GM18517 (cell line): ENCODE measurements around the gene ITPRIP.

Source experiments
- ATAC-seq: cut with Tn5 transposase; IDR thresholded peaks from one replicate; pipeline ENCODE4 v1.9.1; 2021; ENCODE audit warnings: mild to moderate bottlenecking, moderate library complexity; ENCODE audit not compliant: unreplicated experiment

Gene ITPRIP

DNA sequence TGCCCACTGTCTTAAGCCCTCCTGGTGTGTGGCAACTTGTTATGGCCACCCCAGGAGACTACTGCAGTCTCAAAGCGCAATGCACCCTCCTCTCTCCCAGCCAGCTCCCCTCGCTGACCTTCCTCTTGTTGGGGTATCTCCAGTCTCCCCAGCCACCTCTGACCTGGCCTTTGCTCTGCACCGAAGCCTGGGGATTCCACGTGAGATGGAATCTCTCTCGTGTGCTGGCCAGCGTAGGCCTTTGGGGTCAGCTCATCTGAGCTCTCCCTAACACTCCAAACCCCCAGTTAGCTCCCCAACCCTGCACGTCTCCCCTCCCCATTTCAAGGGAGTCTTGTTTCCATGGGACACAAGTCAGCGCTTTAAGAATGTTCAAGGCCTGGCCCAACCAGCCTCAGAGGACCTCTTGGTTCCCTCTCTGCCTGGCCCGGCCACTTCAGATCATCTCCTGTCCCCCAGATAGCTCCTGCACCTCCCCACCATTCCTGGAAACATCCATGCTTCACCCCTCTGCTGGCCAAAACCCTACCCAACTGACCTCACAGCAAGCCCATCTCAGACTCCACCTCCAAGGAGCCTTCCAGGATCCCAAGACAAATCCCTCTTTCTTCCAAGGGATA is 11.2 kb downstream of the ITPRIP start:
- ATAC-seq: no peak

DNA sequence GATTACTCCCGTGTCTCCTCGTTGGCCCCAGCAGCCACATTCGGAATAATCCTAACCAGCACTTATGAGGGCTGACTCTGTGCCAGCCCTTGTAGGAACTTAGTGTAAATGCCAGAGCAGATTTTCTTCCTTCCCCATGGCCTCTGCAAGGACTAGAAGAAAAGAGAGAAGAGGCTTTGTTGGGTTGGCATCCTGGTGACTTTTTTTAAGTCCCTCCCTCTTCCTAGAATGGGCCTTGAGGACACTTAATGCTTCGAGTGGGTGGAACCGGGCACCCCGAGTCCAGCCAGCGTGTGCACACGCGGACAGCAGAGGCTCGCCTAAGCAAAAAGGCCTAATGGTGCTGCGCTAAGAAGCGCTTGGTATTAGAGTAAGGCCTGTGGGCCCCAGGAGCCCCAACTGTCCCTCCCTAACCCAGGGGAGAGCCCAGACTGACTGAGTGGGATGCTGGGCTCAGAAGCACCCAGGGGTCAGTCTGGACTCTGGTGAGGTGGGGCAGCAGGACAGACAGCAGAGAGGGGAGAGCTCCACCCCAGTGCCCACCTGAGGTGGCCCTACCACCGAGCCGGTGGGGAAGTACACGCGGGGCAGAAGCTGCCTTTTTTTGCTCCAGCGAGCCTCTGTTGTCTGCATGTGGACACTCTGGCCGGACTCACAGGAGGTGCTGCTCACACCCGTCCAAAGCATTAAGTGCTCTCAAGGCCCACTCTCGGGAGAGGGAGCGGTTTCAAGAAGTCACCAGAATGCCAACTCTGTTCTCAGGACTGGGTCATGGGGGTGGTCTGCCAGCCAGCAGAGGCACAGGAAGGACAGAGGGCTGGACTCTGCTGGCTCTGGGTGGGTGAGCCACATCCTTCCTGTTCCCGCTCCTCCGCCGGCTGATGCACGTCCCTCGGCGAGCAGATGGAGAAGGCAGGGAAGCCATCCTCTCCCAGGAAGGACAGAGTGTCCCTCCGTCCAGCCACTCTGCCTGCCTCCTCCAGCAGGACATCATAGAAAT is 12.5 kb downstream of the ITPRIP start:
- ATAC-seq: no peak

DNA sequence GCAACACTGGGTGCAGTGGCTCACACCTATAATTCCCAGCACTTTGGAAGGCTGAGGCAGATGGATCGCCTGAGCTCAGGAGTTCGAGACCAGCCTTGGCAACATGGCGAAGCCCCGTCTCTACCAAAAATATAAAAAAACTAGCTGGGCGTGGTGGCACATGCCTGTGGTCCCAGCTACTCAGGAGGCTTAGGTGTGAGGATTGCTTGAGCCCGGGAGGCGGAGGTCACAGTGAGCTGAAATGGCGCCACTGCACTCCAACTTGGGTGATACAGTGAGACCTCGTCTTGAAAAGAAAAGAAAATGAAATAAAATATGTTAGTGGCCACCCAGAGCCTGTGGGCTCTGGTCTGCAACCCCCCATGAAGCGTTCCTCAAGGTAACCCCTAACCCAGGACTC is 13.3 kb downstream of the ITPRIP start:
- ATAC-seq: no peak

DNA sequence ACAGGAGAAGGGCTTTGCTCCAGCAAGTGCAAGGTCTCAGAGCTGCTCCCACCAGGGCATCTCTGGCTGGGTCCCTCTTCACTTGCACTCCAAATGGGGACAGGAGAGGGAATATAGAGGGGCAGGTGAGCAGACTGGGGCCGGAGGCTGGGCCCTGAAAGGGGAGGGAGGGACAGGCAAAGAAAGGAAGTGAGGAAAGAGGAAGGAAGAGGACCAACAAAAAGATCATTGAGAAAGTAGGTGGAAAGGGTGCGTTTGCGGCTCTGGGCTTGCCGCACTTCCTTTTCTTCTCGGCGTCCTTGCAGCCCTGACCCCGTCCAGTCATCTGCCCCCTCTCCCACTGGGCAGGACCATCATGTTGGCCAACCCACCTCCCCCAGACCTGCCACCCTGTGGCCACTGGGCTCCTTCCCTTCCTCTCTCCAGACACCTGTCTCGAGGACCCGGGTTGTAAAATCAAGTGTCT is 14.0 kb downstream of the ITPRIP start:
- no peak for ATAC-seq

DNA sequence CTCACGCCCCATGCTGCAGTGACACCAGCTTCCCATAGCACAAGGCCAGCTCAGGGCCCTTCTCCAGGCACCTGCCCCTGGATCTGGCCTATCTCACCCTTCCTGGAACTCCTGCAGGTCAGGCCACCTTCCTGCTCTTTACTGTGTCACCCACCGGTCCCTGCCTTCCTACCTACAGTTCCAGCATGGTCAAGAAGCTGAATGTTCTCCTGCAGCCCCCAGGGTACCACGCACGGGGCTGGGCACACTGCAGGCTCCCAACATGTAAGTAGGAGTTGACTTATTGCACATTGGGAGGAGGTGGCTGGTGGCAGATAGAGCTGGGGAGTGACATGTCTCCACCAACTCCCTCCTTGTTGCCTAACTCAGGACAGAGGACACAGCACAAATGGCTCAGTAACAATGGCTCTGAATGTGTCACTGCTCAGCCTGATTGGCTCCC is 14.5 kb downstream of the ITPRIP start:
- ATAC-seq: no peak

DNA sequence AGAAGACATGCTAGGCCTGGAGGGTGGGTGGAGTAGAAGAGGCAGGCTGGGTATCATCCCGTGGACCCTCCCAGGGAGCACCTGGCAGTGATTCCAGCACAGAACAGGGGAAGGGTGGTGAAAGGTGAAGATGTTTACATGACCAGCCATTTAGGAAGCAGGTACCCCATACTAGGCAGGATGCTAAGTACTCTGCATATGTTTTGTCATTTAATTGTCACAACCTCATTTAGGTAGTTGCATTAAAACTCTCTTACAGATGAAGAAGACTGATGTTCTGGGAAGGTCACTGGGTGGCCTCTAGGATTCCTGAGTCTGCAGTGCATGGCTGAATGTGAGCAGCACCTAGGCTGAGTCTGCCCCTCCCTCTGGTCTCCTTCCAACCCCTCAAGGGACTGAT is 15.2 kb downstream of the ITPRIP start:
- ATAC-seq: no peak

DNA sequence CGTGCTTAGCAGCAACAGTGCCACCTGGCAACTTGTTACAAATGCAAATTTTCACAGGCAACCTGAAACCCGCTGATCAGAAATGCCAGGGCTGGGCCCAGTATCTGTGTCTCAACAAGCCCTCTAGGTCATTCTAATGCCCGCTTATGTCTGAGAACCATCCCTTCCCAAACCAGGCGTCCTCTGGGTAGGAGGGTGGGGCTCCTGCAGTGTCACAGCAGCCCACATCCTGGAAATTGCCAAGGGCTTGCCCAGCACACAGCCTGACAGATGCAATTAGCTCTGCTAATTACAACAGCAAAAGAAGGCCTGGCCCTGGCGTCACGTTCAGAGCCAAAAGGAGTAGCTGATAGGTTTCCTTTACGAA is 15.9 kb downstream of the ITPRIP start:
- ATAC-seq: peak; percentile 55

DNA sequence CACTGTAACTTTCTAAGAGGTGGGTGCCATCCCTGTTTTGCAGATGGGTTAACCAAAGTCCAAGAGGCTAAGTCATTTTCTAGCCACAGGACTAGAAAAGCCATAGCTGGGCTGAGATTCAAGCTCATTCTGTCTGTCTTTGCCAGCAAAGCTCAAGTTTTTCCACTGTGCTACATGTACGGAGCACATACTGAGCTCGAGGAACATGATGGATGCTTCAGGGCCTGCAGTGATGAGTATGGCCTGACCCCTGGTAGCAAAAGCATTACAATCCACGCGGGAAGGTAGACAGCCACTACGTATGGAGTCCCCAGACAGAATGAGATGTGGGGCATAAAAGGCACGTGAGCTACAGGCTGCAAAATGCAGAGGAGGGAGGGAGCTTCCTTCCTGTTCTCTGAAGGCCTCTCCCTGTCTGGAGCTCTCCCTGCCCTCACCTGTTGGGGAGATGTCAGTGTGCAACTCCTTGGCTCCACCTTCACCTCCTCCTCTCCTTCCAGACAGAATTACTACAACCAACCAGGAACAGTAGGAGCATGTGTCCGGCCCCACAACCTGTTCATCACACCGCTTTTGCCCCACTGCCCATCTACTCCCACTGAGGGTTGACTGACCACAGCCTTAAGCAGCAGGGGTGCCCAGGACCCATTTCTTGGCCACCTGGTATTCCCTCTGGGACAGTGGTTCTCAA is 16.4 kb downstream of the ITPRIP start:
- ATAC-seq: no peak

DNA sequence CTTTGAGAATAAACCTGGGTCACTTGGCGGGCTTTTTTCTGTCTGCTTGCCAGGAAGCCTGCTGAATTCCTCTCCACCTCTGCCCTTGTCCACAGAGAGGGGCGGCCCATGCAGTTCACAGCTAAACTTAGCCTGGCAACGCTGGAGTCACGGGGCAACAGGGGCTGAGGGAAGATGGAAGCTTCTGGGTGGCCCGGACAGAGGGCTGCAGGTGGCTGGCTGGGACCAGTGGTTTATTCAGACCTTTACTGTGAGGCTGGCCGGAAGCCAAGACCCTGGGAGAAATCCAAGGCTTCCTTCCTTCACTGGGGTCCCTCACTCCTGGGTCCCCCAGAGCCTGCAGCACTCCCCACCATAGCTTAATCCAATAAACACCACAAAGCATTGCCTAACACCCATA is 17.0 kb downstream of the ITPRIP start:
- no peak for ATAC-seq

DNA sequence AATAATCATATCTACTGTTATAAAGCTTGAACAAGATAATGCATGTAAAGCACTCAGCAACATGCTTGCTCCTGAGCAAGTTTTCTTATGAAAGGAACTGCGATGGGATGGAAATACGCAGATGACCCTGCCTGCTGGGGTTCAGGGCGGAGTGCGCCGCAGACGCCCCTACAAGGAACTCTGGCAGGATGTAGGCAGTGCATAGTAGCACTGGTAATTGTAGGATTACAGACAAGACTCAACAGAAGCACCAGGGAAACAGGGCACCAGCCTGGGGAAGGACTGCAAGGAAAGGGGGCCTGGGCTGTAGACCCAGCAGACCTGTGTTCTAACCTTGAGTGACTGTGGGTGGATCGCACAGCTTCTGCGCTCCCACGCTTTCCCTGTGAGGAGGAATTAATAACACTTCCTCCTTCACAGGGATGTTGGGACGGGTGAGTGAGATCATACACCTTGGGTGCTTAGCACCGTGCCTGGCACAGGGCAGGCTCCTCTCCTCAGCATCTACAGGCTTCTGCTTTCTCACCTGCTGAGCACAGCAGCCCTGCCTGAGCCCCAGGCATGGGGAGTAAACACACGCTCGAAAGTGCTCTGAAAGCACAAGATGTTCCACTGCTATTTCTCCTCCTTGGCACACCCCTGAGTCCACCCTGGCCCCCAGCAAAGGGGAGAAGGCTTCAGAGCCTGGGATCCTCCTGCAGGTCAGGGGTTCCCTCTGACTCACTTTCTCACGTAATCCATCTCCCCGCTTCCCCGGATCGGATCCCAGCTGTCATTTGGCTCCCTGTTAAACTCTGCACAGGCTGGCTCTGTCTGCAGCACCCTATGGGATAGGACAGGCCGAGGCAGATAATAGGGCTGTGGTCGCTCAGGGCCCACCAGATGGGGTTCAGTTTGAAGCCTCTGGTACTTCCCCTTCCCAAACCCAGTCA is 19.2 kb downstream of the ITPRIP start:
- ATAC-seq: no peak

DNA sequence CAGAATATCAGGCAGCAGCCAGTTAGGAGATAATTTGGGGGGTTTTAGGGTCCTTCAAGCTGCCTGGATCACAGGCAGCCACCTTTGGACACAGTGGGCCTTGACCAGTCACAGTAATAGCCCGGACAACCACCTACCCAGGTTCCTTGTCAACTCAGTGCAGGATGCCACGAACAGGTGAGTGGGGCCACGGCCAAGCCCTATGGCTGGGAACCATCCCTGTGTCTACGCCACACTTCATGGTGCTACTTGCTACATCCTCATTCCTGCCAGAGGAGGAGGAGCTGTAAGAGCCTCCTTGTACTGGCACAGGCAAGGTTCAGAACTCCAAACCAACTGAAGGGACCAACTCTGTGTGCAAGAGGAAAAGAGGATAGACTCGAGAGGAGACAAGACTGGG is 19.9 kb downstream of the ITPRIP start:
- ATAC-seq: no peak

DNA sequence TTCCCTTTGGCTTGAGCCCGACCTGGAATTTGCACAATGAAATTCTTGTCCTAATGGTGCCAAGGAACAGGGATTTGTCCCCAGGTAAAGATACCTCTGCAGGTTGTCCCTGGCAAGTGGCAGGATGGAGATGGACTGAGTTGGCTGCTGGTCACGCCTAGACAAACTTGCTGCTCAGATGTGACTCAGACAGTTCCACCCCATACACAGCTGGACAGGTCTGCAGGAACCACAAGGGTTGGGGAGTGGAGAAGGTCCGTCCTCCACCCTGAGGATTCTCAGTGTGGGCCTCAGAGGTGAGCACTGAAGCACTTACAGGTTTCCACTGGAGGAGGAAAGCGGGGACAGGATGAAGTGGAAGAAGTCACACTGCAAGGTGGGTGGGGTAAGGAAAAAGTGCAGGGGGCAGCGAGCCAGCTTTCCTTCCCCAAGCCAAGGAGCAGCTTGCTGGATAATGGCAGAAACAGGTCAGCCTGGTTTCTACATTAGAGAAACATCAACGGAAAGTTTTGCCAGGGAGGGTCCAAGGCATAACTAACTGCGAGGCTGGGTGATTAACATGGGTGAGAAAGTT is 20.5 kb downstream of the ITPRIP start:
- ATAC-seq: no peak

DNA sequence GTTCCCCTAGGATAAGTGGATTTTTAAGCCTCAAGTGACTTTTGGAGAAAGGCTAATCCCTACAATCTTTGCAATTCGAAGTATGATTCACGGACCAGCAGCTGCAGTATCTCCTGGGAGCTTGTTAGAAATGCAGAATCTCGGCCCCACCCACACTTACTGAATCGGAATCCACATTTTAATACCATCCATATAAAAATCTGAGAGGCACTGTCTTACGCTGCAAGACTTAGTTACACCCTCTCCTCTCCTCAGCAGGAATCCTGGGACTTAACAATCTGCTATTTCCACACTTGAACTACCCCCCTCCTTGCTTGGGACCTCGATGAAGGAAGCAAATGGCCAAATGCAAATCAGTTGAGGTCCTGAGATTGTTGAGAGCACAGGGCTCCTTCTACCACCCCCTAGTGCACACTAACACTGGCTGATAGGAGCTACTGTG is 21.0 kb downstream of the ITPRIP start:
- ATAC-seq: no peak

DNA sequence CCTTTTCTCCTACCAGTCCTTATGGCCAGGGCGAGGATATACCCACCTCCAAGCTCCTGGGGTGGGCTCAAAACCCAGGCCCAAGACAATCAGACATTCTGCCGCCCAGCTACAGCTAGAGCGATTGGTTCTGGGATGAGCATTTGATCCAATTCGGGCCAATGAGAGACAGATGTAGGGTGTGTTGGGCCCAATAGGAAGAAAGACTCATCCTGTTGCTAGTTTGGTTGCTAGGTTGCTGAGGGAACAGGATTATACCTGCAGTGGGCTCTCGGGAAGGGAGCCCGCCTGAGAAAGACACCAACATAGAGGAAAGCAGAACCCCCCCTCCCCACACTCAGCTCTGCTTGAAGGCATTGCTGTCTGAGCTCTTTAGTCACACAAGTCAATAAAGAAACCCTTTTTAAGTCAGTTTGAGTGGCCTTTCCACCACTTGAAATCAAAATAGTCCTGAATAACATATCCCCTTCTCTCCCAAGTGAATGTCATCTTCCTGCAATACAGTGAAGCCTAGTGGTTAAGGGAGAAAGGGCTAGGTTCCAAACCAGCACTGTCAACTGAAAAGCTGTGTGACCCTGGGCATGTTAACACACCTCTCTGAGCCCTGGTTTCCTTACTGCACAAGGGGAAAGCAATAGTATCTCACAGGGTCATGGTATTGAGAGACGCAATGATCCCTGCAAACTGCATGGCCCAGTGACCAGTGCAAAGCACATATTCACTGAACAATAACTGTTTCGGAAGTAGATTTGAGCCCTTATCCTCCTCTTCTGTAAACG is 21.8 kb downstream of the ITPRIP start:
- ATAC-seq: no peak

DNA sequence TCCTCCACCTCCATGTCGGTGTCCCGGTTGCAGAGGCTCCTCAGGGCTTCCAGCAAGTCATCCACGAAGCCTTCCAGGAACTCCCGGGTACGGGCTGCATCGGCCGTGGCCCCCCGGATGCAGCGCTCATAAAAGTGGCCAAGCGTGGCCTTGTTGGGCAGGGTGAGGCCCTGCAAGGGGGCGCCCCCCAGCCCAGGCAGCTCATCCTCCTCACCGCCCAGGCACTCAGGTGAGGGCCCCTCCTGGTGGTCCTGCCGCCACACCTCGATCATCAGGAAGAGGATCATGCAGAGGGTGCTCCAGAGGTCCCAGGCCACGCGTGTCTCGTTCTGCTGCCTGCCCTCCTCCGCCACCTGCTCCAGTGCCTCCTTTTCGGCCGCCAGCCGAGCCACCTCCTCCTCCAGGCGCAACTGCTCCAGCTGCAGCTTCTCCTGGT is 22.8 kb downstream of the ITPRIP start:
- no peak for ATAC-seq

DNA sequence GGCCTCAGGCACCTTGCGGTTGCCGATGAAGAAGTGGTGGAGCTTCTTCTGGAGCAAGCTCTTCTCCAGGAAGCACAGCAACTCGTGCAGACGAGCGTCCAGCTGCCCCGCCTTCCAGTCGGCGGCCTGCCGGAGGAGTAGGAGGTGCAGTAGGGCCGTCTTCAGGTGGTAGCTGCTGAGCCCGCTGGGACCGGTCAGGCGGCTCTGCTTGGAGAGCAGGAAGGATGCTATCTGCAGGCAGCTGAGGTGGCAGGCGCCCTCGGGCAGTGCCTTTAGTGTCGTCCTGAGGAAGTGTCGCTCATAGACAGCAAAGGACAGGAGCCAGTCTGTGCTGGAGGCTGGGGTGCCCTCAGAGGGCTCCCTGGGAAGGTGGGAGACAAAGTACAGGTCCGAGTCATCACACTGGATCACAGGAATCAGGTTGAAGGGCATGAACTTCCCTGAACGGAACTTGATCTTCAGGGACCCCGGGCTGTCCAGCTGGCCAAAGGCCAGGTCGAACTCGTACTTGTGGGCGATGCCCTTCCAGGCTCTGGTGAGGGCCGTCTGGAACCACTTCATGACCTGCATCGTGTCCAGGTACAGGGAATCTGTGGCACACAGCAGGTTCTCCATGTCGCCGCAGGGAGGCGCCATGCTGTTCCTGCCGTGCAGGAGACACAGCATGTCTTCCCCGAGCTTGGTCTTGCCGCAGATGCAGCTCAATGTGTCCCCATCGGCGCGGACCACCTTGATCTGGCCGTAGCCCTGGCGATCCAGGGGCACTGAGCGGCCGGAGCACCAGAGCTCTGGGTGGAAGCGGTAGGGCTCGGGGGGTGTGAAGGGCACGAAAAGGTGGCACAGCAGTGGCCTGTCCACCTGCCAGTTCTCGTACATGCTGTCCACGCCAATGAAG is 23.4 kb downstream of the ITPRIP start:
- no peak for ATAC-seq

DNA sequence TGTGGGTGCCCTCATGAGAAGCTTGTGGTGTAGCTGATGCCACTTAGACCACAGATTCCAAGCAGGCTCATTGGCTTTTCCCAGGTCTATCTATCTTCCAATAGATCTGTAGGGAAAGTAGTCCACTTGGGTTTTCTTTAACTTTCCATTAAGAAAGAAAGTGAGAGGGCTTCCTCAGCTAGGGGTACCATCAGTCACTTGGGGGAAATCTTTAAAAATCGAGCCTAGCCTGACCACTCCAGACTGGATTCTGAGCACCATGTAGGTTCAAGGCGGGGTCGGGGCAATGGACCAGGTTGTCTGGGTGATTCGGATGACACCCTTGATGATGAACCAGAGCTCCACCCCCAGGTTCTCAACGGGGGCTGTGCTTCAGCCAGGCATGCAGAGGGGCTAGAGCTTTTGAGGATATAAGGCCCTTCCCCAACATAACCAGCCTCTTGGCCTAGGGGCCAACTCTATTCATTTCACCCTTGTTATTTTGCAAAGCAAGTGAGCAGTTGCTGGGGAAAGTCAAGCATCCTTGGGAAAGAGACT is 27.0 kb downstream of the ITPRIP start:
- no peak for ATAC-seq
